GM12878 (cell line): ENCODE measurements around the gene CREB3L1. TPM values are rescaled to one million over a fixed set of nuclear protein-coding genes. Genes with fewer than 3 reads are reported as not detected.
A peak's percentile ranks its signal among the peaks of the same experiment; 100 is the strongest.

Source experiments
- MXI1 ChIP-seq: fragments of 150-350 bp; IDR thresholded peaks from 2 replicates; pipeline ENCODE4 v1.6.1; 2011; ENCODE audit warnings: low read depth, mild to moderate bottlenecking, inconsistent platforms, low read length, improper control_type of control experiment
- RAD51 ChIP-seq: fragments of 450-650 bp; IDR thresholded peaks from 2 replicates; pipeline ENCODE4 v1.6.1; 2016; ENCODE audit warnings: moderate library complexity, mild to moderate bottlenecking, inconsistent platforms
- ZNF217 ChIP-seq: fragments of 450-650 bp; IDR thresholded peaks from 2 replicates; pipeline ENCODE4 v1.6.1; 2017; ENCODE audit warnings: antibody characterized with exemption, mild to moderate bottlenecking
- polyA plus RNA-seq, 11 experiments: library from polyadenylated mRNA; depleted of rRNA in 4 of 11; unstranded in 6 of 11; stranded (reverse) in 5 of 11; fragments of >200 nt; fragmentation: Nextera tagmentation in 4 of 11; fragmentation: Illumina TruSeq in 1 of 11; extraction: Ambion mirVana in 4 of 11; extraction: Trizol in 1 of 11; gene quantifications; 1 replicate in 1 of 11; 2 replicates in 10 of 11; pipeline versions ENCODE4 v1.2.1 to v1.2.3, GENCODE V29; 2011 to 2016; ENCODE audit warnings: inconsistent platforms in 2 of 11, missing spikeins in 2 of 11, low read depth in 1 of 11
- total RNA-seq, 4 experiments: library from RNA; depleted of rRNA in 3 of 4; stranded (reverse); fragments of >200 nt in 3 of 4; fragmentation: Illumina TruSeq in 1 of 4; extraction: Trizol in 1 of 4; gene quantifications; 2 replicates each; pipeline versions ENCODE4 v1.2.1 to v1.2.3, GENCODE V29; 2013 to 2021
- TF ChIP-seq, protein P1 (sequence below): fragments of 450-650 bp; IDR thresholded peaks from 2 replicates; pipeline ENCODE4 v1.6.1; 2018; ENCODE audit warnings: mild to moderate bottlenecking, low read depth, moderate library complexity; ENCODE audit not compliant: partially characterized antibody
- TF ChIP-seq, protein P2 (sequence below): fragments of 450-650 bp; IDR thresholded peaks from 2 replicates; pipeline ENCODE4 v1.6.1; 2016; ENCODE audit warnings: mild to moderate bottlenecking, moderate library complexity, borderline replicate concordance

The CREB3L1 gene
- total and polyA plus RNA-seq, 10 of the 15 experiments (the other 5 are each of a cell fraction or from before 2014, with no cell fraction given): 0.03 to 1.4 (median 0.22) TPM

DNA sequence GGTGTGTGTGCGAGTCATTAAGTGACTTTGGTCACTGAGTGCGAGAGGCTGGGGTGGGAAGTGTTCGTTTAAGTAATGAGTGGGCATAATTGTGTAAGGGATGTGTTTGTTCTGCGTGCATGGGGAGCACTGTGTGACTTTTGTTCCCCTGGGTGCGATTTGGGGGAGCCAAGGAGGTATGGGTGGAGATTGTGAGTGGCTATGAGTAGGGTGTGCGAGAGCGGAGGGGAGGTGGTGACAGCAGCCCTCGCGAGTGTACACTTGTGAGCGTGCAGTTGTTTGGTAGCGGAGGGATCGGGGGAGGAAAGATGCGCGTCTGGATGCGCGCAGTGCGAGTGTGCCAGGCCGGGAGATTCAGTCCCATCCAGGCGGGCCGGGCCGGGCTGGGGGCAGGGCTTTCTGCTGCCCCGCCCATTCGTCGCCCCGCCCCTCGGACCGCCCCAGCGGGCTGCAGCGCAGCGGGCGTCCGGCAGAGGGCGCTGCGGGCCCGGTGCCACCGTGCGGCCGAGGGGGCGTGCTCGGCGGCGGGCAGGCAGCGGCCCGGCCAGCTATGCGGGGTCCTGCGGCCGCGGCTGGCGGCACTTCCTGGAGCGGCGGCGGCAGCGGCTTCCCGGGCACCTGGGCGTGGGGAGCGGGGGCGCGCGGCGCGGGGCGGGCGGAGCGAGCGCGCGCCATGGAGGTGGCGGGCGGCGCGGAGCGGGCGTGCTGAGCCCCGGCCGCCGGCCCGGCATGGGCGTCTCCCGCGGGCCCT lies 69.6 kb downstream of the CREB3L1 start, which contains the start of gene DGKZ (continued):
- TF ChIP-seq, protein P1, sequence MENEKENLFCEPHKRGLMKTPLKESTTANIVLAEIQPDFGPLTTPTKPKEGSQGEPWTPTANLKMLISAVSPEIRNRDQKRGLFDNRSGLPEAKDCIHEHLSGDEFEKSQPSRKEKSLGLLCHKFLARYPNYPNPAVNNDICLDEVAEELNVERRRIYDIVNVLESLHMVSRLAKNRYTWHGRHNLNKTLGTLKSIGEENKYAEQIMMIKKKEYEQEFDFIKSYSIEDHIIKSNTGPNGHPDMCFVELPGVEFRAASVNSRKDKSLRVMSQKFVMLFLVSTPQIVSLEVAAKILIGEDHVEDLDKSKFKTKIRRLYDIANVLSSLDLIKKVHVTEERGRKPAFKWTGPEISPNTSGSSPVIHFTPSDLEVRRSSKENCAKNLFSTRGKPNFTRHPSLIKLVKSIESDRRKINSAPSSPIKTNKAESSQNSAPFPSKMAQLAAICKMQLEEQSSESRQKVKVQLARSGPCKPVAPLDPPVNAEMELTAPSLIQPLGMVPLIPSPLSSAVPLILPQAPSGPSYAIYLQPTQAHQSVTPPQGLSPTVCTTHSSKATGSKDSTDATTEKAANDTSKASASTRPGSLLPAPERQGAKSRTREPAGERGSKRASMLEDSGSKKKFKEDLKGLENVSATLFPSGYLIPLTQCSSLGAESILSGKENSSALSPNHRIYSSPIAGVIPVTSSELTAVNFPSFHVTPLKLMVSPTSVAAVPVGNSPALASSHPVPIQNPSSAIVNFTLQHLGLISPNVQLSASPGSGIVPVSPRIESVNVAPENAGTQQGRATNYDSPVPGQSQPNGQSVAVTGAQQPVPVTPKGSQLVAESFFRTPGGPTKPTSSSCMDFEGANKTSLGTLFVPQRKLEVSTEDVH: no peak
- peak; percentile 42; the same call in 1 of the 2 replicates for TF ChIP-seq MXI1
- 0 out of 2 replicates have a peak, but pooled peaks have one; percentile 43 for TF ChIP-seq ZNF217
- TF ChIP-seq, protein P2, sequence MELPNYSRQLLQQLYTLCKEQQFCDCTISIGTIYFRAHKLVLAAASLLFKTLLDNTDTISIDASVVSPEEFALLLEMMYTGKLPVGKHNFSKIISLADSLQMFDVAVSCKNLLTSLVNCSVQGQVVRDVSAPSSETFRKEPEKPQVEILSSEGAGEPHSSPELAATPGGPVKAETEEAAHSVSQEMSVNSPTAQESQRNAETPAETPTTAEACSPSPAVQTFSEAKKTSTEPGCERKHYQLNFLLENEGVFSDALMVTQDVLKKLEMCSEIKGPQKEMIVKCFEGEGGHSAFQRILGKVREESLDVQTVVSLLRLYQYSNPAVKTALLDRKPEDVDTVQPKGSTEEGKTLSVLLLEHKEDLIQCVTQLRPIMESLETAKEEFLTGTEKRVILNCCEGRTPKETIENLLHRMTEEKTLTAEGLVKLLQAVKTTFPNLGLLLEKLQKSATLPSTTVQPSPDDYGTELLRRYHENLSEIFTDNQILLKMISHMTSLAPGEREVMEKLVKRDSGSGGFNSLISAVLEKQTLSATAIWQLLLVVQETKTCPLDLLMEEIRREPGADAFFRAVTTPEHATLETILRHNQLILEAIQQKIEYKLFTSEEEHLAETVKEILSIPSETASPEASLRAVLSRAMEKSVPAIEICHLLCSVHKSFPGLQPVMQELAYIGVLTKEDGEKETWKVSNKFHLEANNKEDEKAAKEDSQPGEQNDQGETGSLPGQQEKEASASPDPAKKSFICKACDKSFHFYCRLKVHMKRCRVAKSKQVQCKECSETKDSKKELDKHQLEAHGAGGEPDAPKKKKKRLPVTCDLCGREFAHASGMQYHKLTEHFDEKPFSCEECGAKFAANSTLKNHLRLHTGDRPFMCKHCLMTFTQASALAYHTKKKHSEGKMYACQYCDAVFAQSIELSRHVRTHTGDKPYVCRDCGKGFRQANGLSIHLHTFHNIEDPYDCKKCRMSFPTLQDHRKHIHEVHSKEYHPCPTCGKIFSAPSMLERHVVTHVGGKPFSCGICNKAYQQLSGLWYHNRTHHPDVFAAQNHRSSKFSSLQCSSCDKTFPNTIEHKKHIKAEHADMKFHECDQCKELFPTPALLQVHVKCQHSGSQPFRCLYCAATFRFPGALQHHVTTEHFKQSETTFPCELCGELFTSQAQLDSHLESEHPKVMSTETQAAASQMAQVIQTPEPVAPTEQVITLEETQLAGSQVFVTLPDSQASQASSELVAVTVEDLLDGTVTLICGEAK: no peak
- TF ChIP-seq RAD51: no peak
